SW 1271 (cell line): Measurements from ENCODE around the gene SYT14.

Experiments
- DNase-seq, 2 experiments: peaks; one replicate each; lab custom pipeline; 2025; lab: John Stamatoyannopoulos, UW

Gene SYT14

GRCh38 chr1:210207597-210208450 is 269.8 kb downstream of the SYT14 start:
- DNase-seq = no peak

DNA sequence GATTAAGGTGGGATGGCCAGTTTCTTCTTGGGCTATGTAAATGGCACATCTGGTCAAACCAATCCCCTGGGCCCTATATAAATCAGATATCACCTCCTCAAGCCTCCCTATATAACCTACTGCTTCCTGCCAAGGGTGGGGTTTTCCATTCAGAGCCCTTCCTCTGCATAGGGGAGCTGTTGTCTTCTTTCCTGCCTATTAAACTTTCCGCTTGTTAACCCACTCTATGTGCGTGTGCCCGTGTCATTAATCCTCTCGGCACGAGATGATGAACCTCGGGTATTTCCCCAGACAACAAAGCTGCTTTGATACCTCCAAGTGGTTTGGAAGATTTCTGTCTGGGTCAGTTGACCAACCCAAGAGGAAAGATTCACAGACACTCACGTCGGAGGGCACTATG is 275.3 kb downstream of the SYT14 start:
- no peak for DNase-seq

DNA sequence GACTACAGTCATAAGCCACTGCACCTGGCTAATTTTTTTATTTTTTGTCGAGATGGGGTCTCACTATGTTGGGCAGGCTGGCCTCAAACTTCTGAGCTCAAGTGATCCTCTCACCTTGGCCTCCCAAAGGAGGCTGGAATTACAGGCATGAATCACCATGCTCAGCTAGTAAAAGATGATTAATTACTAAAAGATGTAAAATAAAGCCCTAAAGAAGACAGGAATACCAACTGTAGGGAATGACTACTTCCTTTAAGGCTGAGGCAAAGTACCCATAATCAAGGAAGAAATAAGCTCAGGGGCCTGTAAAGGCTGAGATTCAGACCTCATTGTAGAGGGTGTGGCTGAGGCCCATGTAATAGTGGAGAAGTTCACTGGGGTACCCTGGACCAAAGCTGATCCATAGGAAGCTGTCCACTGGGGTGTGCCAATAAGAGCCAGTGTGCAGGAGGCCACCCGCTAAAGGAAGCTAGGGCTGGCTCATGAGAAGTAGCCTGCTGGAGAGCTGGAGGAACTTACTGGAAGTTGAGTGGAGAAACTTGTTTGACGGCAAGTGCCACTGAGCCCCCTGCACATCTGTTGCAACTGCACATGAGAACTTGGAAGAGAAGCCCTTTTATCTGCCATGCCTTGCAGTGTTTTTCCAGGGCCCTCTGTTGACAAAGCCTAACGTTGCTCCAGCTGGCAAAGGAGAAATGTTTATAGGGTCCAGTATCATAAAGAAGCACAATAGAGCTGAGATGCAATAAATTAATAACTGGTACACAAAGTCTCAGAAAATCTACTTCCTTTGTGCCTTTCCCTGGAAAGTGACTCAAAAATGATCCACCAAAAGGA is 276.8 kb downstream of the SYT14 start:
- DNase-seq = no peak

DNA sequence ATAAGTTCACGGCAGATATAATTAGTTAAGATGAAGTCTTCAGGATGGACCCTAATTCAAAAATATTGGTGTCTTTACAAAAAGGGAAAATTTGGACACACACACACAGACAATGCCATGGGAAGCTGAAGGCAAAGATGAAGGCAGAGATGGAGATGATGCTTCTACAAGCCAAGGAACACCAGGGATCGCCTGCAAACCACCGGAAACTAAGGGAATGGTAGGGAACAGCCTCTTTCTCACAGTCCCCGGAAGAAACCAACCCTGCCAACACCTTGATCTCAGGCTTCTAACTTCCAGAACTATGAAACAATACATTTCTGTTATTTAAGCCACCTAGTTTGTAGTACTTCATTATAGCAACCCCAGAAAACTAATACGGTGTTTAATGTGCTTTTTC is 279.5 kb downstream of the SYT14 start:
- no peak for DNase-seq

GRCh38 chr1:210218047-210218446 is 280.0 kb downstream of the SYT14 start:
- DNase-seq = no peak
